ENCODE measurements around the gene GABRG3.
"Not testable (repeated sequence)": the region's sequence is repeated elsewhere in the genome, so short reads cannot be mapped to it uniquely, and the experiment has no call there.

Gene GABRG3

DNA sequence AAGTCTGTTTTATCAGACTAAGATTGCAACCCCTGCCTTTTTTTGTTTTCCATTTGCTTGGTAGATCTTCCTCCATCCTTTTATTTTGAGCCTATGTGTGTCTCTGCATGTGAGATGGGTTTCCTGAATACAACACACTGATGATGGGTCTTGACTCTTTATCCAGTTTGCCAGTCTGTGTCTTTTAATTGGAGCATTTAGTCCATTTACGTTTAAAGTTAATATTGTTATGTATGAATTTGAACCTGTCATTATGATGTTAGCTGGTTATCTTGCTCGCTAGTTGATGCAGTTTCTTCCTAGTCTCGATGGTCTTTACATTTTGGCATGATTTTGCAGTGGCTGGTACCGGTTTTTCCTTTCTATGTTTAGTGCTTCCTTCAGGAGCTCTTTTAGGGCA lies 220.5 kb downstream of the GABRG3 start:
- not testable (repeated sequence) for DNase-seq

DNA sequence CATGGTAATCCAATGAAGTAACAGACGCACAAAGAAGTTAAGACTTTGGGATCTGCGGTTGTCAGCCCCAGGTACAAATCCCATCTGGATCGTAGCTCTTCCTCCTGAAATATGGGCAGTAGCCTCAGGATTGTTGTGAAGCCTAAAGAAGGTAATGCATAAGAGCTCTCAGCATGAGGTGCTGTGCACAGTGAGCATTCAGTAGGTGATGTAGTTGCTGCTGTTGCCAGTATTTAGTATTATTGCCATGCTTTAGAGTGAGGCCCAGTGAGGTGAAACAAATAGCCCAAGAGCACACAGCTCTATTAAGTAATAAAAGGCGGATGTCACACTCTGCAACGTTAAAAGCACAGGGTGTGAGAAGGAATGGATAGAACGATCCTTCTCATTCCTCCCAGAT lies 225.7 kb downstream of the GABRG3 start:
- peak in 1 of 3 experiments; percentile 36 for DNase-seq

DNA sequence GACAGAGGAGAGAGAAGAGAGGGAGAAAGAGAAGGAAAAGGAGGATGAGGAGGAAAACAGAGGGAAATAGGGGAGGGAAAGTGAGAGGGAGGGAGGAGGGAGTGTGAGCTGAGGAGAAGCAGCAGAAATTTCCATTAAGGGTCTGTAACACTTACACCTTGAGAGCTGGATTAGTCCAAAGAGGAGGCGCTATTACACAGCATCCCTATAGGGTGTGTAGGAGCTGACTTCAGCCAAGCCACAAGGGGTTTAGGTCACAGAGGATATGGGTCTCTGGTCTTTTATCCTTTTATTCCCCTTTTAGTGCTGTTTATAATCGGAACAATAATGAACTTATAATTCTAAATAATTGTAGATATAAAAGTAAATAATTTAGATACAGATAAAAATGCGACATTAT lies 230.4 kb downstream of the GABRG3 start:
- DNase-seq: peak in 1 of 3 experiments; percentile 41

DNA sequence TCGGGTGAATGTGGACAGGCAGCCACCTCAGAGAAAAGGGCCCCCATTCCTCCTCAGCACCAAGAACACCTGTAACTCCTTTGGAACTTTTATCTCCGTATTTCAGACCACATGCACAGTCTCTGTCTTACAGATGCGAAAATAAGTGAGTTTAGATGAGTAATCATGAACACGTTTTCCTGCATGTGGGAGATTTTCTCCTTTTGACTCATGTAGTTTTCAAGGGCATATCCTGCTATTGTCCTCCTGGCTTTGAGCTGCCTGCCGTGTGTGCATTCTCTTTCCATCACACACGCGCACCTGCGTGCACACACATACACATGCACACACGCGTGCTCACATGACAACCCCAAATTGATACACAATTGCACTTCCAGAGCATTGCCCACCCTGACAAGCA lies 239.2 kb downstream of the GABRG3 start:
- no peak for DNase-seq

DNA sequence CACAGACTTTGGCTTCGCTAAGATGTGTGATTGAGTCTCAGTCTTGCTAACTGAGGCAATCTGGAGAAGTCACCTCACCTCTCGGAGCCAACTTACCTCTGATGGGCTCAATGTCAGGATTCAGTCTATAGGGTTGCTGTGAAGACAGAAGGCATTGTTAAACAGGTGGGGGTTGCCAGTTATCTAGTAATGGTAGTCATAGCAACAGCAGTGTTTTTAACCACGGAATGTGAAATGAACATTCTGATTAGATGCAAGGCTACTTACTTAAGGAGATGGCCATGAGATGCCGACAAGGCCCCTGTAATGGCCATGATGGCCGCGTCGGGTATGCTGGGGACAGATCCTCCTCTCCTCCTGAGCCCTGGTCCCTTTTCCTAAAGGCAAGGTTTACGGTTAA lies 243.1 kb downstream of the GABRG3 start:
- no peak for DNase-seq

DNA sequence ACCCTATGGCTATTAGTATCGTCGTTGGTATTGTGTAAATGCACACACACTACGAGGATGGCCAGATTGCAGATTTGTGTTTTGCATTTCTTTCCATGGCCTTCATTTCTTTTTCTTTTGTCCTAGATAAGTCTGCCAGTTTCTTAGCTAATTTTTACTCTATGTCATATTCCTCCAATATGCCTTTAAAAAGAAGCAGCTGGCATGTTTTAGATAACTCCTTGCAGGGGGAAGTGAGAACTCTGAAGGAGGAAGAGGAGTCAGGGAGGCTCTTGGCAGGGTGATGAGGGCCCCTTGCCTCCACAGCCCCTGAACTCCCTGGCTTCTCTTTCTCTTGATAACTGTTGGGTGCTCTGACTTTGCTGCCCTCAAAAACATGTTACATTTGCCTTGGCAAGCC lies 244.0 kb downstream of the GABRG3 start:
- DNase-seq: no peak

DNA sequence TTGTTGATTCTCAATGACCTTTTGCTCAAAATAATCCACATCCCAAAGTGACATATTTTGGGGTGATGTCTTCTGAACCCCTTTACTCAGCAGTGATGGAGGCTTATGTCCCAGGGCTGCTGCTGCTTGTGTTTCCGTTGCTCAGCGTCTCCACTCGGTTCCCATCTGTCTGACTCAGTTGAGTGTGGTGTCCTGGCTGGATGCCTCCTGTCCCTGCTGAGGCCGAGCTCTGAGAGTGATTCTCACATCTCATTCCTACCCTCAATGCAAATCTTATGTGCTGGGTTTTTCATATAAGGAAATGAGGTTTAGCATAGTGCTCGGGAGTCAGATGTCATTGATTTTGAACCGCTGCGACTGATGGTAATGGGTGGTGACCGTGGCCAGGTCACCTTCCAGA lies 247.4 kb downstream of the GABRG3 start:
- no peak for DNase-seq

DNA sequence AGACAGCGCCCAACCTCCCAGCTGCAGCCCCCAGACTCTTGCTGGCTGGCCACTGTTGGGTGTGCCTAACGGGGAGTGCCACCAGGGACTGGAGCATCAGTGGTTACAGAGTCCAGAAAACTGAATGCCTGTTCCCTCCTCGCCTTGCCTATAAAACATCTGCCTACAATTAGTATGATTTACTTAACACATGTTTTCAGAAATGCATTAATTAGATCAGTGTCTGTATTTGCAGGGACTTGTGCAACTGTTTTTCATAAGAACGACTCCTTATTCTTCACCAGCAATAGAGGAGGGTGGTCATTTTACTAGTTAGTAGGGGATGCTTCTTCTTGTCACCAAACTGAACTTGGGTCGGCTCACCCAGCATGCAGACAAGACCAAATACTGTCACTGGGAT lies 248.7 kb downstream of the GABRG3 start:
- DNase-seq: no peak

DNA sequence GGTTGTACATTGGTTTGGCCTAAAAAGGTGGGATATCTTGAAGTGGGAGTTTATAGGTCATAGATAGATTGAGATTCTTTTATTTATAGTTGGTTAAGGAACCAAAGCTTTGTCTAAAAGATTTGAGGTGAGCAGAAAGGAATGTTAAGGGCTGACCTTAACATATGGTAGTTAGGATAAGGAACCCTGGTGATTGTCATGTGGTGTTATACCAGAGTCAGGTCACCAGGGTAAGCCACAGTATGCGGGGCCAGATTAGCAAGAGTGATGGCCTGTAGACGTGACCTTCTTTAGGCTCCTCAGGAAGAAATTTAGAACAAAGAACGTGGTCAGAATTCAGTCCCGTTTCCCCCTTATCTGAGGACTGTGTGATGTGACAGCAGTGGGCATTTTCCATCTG lies 249.2 kb downstream of the GABRG3 start:
- DNase-seq: no peak

DNA sequence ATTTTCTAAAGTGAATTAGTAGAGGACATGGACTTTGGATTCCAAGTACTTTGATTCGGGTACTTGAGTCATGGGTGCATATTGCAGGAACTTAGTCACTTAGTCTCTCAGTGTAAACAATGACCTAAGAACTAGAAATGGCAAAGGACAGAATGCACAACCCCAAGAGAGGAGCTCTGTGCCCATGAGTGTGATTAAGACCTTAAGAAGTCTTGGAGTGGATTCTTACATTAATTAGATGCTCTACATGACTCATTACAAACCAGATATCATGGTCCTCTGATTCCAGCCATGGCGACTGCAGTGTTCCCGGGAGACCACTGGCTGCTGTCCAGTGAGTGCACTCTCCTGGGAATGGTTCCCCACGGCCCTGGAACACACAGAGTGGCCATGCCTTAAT lies 251.5 kb downstream of the GABRG3 start:
- DNase-seq: no peak

DNA sequence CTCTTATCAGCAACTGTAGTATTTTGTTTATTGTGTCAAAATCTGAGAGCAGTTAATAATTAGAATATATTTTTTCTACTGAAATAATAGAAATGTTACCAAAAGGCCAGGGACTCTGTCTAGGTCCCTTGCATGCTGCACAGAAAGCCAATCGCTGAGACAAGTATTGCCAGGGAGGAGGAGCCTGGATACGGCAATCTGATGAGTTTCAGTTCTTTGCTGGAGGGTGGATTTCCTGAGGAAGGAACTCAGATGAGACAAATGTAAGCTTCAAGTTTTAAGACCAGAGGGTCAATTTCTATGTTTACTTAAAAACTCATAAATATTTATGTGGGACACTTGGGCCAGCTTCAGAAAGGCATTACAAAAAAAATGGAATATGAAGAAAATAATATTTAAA lies 252.2 kb downstream of the GABRG3 start:
- no peak for DNase-seq

DNA sequence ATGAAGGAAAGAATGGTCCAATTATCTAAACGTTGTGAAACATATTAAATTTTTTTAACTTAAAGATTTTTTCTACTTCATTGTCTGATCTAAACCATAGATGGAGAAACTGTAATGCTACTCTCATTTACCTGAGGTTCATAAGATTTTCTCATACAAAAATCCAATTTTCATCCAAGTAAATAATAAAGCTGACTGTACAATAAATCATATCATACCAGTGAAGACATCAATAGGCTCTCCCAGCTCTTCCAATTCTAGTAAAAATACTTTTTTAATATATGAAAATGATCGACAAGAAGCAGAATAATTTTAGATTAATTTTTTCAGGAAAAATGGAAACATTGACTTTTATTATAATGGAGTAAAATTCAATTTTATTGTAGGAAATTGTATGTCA lies 260.8 kb downstream of the GABRG3 start:
- DNase-seq: no peak

DNA sequence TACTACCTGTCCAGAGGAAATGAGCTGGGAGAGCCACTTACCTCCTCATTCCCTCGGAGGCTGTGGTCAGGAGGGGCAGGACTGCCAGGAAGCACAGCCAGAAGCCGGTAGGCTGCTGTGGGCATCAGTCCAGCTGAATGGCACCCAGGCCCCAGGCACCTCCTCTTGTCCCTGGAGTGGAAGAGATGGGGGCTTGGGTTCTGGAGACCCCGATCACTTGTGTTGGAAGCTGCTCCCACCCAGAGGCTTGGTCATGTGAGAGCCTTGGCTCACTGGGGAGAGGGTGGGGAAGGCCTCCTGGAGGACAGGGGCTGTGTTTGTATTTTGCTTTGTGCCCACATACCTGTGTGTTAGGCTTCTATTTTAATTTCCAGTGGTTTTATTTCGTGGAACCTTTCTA lies 261.9 kb downstream of the GABRG3 start:
- no peak for DNase-seq

DNA sequence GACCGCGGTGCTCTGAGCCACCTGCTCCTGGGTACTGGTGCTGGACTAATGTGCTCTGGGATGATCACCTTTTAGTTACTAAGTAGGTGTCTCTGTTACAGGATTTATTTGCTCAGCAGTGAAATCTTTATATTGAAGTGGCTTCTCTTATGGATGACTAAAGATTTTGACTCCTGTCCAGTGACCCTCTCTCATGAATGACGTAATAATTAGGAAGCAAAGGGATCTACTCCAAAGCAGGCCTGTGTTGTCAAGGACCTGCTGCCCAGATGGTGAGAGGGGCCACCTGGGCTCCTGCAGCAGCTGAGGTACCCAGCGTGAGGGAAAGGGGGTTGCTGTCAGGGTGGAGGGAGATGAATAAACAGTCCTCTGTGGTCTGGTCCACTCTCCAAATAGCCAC lies 263.6 kb downstream of the GABRG3 start:
- DNase-seq: peak in 2 of 3 experiments; percentile 29 to 50

DNA sequence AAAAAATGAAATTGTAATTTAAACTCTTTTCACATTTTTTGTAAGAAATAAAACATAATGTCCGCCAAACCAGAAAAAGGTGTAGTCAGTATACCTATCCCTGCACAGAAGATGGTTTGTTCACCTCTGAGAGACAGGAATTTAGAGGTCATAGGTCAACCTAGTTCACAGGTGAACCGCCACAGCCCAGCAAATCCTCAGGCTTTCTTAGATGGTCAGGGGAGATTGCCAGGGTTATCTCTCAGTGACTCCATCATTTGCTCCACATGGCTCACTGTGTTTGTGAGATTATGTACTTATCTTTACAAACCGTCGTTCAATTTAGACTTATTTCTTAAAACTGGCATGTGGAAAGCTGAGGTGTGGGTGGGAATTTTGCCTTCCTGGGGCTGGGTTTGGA lies 264.2 kb downstream of the GABRG3 start:
- DNase-seq: no peak

DNA sequence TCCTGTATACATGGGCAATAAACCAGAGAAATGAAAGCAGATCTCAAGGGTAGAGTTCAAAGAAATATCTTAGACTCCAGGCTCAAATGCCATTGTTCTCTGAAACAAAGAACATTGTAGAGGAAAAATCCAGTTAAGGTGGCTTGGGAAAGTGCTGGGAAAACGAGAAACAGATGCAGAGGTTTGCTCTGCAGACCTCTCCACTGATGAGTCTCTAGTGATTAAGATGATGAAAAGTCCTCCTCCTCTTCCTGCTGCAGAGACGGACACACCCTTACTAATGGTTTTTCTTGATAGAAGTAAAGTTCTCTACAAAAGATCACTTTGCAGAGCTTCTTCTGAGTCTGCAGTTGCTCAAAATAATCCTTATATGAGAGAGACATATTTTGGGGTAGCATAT lies 264.7 kb downstream of the GABRG3 start:
- DNase-seq: no peak

DNA sequence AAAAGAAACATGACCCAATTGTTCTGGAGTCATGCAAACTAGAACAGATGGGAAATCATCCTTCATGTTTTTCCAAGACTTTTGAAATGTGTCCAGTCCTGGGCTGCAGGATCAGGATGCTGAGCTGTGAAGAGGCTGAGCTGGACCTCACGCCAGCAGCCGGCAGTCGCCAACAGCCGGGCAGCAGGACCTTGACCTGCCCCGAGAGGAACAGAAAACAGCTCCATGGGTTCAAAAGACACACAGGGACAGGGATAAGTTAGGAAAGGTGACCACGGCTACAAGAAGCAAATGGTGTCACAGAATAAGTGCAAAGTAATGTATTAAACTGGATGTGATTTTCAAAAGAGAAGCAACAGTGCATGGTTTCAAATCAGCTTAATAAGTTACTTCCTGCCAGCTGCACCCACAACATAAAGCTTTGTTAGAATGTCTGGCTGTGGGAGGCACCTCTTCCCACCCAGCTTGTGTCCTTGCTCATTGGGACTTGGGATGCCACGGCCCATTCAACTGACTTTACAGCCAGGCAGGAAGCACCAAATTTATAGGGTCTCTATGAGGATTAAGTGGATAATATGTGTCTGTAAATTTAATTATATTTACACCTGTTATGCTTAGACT lies 266.4 kb downstream of the GABRG3 start:
- peak in 2 of 3 experiments; percentile 63 to 89 for DNase-seq

DNA sequence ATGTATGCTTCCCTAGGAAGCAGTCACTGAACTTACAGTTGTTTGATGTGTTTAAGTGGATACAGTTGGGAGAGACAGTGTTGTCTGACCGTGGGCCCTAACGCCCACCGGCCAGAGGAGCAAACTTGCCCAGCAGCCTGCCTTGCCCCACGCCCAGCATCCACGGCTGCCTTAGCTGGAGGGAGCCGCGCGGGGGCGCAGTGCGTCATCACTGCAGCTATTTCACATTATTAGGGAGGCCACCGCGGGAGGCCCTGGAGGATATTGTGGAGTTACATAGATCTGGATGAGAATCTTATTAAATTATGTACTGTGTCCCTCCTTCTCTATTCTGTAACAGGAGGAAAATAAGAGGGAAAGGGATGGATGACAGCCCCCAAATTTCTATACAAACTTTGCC lies 267.2 kb downstream of the GABRG3 start:
- peak in 1 of 3 experiments; percentile 80 for DNase-seq

DNA sequence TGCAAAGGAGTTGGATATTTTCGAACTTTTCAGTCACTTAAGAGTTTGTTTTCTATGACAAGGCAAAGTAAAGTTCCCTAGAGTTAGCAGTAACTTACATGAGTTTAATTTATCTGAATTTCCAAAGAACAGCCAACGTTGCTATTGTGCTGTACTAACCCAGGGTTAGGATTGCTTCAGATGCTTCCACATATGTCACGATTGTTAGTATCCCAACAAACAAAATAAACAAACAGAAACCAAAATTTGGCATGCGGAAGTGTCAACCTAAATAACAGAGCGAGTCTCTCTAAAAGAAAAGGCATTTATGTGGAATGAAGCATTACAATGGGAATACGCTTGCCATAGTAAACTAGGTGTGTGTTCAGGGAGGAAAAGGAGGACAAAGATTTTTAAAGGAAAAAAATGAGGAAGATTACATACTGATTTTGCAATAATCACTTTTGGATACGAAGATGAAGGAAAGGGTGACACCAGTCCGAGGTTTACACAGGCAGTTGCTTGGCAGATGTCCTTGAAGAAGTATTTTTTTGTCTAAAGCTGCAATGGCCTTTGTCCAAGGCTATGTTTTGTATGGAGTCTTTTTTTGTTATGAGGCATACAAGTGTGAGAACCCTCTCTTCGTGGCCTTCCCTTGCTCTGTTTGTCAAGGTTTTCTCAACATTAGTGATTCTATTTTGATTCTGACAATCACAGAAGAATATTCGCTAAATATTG lies 267.9 kb downstream of the GABRG3 start:
- no peak for DNase-seq

DNA sequence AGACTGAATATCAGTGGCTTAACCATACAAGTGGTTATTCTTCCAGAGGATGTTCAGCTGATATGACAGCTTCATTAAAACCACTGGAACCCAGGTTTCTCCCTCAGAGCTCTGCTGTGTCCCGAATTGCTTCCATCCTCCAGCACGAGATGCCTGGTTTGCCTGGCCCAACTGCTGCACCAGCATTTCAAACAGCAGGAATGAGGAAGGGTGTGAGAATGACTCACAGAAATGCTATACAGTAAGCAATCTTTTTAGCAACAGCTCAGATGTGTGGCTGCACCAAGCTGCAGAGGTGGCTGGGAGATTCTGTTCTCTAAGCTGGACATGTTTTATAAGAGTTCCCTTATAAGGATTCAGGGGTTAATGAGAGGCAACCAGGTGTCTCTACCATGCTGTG lies 271.0 kb downstream of the GABRG3 start:
- DNase-seq: peak in 2 of 3 experiments; percentile 24 to 43

DNA sequence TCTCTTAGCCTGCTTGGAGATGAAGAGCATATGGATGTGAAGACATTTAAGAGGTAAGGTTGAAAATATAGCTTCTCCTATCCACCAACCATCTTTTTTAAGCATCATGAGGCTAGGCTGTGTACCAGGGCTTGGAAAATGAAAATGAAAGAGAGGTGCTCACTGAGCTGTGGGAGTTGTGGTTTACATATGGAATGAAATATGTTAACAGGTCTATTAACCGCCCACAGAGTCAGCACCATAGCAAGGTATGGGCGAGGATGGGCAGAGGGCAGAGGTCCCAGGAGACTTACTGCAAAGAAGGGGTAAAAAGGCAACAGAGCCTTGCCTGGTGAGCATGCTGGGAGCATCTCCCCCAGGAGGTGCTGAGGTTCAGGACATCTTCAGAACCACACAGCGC lies 273.1 kb downstream of the GABRG3 start:
- DNase-seq: peak in 1 of 3 experiments; percentile 43

DNA sequence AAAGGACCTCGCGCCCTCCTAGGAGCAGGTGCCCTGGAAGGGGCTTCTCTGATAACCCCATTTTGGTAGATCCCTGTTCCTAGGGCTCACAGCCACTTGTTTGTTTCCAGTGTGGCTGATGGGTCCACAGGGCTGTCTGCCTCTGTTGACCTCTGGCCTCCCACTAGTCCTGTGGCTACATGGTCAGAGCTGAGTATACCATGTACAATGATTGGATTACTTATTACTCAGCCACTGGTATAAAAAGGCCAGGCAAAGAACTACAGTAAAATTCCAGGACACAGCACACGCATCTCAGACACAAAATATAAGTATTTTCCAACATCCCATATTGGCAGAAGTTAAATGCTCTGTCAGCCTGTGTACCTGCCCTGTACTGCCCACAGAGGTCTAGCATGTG lies 277.3 kb downstream of the GABRG3 start:
- DNase-seq: no peak

DNA sequence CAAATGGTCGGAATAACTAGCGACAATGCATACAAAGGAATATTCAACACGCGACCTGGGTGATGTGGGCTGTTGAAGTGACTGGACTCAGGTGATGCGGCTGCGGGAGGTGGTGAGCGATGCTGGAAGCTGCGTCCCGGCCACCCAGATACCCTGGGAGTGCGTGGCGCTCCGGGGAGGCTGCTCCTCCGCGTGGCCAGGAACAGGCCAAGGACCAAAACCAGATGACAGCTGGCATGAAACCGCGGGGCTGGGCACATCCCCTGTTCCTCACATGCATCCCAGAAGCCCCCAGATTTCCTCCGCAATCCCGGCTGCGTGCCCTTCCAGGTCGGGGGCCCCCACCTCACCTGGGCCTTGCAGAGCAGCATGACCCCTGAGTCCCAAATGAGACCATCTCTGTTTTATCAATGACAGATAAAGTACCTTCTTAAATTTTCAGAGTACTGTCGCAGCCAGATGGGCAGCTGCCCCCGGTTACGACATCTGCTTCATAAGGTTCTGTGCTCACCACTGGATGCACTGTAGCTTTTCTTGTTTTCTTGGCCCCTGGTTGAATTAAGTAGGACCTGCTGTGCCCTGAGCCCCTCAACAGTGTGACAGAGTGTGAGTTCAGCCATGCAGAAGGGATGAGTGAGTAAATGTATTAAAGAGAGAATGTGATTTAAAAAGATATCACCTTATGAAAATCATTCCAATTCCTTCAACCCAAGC lies 278.2 kb downstream of the GABRG3 start:
- DNase-seq: no peak

DNA sequence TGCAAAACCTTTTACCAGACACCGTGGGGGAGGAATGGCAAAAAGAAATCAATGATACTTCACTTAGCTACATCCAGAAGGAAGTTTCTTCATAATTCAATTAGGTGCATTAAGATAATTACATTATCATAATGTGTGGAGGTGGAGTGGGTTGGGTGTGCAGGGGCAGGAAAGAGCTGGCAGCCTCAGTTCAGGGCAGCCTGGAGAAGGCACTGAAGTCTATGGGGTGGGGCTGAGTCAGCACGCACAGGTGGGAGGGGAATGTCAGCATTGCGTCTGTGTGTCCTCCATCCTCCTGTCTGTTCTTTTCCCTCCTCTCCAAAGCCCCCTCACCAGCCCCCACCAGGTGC lies 278.8 kb downstream of the GABRG3 start:
- no peak for DNase-seq
